GM21619 (cell line): Measurements from ENCODE around the gene MICAL3.

Experiments used
- ATAC-seq: cut with Tn5 transposase; IDR thresholded peaks from one replicate; pipeline ENCODE4 v1.9.1; 2021; ENCODE audit not compliant: unreplicated experiment

MICAL3 gene

GRCh38 chr22:17855572-17856290 lies 168.6 kb downstream of the MICAL3 start:
- ATAC-seq = no peak

DNA sequence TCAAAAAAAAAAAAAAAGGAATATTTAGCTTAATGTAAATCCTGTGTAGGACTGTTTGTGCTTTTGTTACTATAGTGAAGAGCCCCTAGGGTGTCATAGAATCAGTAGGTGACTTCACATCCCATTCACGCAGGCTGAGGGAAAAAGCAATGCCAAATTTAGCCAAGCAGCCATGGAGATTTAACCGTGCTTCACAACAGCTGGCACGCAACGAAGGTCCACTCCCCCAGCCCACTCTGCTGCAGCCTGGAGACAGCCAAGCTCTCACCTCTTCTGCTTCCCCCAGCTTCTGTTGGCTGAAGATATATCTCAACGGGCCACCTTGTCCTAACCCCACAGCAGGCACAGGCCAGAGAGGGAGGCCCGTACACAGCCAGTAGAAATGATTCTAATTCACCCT lies 171.3 kb downstream of the MICAL3 start:
- ATAC-seq = no peak

- no peak for ATAC-seq
These were observed 172.6 kb downstream of the MICAL3 start for GRCh38 chr22:17851759-17852158.

- no peak for ATAC-seq
These were observed 176.8 kb downstream of the MICAL3 start for GRCh38 chr22:17847360-17848078.

GRCh38 chr22:17846326-17846992 lies 177.9 kb downstream of the MICAL3 start:
- no peak for ATAC-seq

GRCh38 chr22:17845790-17846189 lies 178.6 kb downstream of the MICAL3 start:
- no peak for ATAC-seq

GRCh38 chr22:17845327-17845726 lies 179.0 kb downstream of the MICAL3 start:
- ATAC-seq = no peak

- no peak for ATAC-seq
These were observed 180.2 kb downstream of the MICAL3 start for GRCh38 chr22:17844150-17844549.

DNA sequence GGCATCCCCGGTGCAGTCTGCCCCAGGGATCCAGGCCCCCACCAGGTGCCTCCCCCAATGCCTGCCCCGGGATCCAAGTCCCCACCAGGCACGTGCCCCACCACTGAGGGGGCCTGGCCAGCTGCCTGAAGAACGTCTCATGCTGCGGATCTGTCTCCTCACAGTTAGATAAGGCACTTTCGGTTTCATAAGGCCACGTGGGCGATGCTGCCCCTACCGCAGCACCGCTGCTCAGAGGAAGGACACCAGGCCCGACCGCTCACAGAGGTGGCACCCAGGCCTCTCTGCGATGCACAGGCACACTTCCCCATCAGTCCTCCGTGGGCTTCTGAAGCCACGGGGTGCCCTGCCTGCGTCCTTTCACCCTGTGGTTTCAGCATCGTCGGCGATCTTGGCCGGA lies 182.0 kb downstream of the MICAL3 start:
- no peak for ATAC-seq

DNA sequence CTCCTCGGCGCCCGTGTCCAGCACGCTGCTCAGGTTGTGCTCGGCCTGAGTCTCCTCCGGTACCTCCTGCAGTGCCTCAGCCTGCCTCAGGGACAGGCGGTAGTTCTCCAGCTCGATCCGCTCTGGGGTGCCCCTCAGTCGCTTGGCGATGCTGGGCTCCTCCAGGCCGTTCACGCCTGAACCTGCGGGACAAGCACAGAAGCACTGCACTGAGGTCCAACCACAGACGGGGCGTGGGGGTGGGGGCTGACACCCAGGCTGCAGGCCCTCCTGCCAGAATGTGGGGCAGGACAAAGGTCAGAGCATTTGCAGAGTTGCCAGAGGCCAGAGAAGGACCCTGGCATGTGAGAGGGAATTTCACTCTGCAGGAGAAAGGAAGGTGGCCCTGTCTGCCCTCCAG lies 182.5 kb downstream of the MICAL3 start:
- no peak for ATAC-seq

DNA sequence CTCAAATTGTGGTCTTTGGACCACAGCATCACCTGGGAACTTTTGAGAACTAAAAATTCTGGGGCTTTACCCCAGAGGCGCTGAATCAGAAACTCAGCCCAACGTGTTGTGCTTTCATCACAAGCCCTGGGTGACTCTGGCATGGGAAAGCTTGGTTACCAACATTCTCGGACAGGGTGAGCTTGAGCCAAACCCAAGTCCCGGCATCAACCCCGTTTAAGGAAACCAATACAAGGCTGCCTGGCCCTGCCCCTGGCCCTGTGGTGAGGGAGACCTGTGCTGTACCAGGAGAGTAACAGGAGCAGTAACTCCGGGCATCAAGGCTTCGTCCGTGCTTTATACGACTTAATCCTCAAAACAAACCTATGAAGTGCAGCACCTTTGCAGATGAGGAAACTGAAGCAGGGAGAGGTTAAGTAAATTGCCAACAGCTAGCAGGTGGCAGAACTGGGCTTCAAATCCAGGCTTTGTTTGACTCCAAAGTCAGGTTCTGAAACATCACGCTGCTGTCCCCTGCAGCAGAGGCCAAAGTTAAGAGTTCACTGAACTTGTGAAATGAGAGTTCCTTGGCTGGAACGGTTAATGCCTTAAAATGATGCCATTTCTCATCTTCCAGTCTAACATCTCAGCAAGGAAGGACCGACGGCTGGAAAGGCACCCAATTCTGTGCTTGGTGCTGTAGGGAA lies 186.0 kb downstream of the MICAL3 start:
- no peak for ATAC-seq

DNA sequence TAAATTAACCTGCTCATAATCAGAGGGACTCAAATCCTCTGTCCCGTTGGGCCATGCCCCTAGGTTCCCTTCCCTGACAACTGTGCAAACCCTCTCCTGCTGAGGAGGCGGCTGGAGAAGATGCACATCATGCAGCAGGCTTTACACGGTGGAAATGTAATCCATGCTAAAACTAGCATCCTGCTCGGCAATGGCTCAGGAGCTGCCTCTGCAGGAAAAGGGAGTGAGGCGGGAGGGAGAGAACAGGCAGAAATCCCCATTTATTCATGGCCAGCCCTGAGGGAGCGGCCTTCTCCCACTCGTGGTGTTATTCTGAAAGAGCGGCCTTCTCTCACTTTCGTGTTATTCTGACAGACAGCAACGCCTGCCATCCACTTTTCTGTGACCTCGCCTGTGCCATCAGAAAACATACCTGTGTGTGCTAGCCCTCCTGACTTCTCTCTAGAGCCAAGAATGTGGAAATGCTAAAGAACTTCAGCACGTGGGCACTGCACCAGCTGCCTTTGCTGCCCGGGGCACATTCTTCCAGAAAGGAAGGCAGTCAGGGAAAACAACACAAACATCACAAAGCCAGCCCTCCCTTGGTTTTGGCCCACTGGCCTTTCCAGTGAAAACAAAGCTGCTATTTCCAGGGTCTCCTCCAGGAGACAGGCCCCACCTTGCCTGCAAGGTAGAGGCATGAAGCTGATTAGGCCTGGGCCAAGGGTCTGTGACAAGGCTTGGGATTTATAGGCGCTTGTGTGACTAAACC lies 187.2 kb downstream of the MICAL3 start:
- no peak for ATAC-seq

DNA sequence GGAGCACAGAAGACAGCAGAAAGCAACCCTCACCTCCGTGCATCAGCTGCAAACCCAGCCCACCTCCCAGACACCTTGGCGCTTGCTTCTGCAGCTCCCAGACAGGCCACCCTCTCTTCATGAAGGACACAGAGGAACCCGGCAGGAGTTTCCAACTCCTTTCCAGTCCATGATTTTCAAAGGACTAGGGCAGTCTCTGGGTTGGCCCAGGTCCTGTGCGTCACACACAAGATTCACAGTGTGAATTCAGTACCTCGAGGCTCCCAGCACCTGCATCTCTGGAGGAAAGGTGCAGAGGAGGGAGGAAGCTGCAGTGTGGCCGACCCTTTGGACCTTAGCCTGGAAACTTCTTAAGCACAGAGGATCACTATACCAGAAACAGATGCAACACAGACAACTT lies 189.1 kb downstream of the MICAL3 start:
- no peak for ATAC-seq

GRCh38 chr22:17833489-17833888 lies 190.9 kb downstream of the MICAL3 start:
- no peak for ATAC-seq

GRCh38 chr22:17832665-17833064 lies 191.7 kb downstream of the MICAL3 start:
- no peak for ATAC-seq

DNA sequence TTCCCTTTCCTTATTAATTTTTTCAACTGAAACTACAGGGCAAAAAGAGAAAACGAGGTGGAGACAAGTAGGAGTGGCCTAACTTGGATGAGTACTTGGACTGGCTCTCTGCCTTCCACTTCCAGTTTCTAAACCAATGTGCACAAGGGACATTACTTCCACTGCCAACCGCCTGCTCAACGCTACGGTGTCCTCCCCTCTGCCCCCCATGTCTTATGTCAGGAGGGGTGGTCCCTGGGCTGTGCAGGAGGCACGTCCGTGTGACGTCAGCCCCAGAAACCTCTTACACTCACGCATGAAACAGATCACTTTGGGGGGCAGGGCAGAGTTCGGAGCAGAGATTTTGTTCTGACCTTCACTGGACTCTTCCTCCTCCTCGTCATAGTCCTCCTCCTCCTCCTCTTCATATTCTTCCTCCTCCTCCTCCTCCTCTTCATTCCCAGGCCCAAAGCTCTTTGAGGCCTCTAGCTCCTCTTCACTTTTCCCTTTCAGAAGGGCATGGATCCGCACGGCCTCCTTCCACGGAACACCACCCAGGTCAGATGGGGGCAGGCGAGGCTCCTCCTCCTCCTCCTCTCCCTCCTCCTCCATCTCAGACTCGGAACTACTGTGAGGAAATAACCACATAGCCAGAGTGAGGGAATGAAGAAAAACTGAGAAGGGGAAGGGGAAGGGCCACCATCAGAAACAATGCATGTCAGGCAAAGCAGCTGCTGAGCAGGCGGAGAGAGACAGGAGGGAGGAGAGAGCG lies 192.7 kb downstream of the MICAL3 start:
- no peak for ATAC-seq

DNA sequence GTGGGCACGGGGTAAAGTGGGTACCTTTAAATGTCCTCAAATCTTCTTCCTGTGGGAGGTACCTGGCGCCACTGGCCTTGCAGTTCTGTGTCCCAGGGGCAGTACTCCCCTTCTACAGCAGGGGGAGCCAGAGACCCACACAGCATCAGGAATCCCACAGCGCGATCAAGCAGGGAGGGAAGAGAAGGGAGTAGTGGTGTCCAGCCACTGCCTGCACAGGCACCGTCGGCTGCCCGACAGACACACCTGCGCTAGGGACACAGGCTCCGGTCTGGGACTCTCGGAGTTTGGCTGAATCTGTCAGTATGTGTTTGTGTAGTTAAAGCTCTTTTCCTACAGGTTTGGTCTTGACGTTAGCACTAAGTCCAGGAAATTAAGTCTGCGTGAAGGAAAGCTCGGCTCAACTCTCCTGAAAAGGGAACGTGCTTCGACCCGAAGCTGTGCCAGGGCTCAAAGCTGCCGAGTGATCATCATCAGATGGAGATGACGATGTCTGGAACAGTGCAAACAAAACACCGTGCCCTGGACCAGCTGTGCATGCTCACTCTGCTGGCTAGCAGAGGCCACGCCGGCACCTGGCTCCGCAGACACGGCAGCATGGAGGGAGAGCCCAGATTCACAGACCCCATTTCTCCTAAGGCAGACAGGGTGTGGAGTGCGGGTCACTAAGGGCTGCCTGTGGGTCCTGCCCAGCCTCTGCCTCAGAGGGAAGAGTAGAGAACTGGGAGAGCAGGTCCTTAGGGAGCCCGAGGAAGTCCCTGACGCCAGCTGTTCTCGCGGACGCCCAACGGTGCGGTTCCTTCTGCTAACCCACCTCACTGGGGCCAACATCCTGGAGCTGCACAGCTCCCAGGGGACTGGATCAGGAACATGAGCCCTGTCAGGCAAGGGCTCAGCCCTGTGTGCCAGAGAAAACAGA lies 194.1 kb downstream of the MICAL3 start:
- ATAC-seq = no peak

DNA sequence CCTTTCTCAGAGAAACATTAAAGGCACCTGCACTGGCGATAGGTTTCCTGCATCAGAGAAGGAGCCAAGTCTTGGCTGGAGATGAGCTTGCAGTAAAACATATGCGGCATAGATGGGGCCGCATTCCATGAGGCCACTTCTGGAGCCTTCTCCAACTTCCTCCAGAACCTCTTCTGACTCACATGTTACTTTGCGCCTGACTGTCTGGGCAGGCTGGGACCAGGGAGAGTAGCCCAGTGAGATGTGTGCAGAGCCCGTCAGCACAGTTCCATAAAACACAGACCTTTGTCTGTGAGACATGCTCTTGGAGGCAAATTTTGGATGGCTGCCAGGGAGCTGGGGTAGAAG lies 194.7 kb downstream of the MICAL3 start:
- ATAC-seq = no peak

GRCh38 chr22:17828502-17829080 lies 195.8 kb downstream of the MICAL3 start:
- ATAC-seq = no peak
